ENCODE measurements around the gene BCAP29. TPM values are rescaled to one million over a fixed set of nuclear protein-coding genes. Genes with fewer than 3 reads are reported as not detected.
A peak's percentile ranks its signal among the peaks of the same experiment; 100 is the strongest.

Gene BCAP29
- total RNA-seq, 1 donor from 2014 or later, result 54.9 TPM

DNA sequence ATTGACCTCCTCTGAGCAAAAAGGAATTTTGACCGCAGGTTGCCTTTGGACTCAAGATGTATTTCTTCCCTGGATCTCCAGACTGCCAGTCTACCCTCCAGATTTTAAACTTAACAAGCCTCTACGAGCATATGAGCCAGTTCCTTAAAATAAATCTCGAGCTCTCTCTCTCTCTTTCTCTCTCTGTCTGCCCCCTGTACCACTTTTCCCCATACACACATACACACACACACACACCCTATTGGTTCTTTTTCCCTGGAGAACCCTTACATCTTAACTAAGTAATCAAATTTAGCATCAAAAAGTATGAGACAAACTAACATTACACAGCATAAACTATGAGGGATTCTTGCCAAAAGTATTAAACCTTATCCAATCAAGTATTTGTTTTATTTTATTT, 11.4 kb downstream of the BCAP29 start:
- H3K27ac Mint-ChIP-seq (ENCODE audit: unreplicated experiment), result no peak overlapping the region
- no peaks in the 10 kb centered on the region for H3K27me3 Mint-ChIP-seq (ENCODE audit: low read depth, unreplicated experiment)

DNA sequence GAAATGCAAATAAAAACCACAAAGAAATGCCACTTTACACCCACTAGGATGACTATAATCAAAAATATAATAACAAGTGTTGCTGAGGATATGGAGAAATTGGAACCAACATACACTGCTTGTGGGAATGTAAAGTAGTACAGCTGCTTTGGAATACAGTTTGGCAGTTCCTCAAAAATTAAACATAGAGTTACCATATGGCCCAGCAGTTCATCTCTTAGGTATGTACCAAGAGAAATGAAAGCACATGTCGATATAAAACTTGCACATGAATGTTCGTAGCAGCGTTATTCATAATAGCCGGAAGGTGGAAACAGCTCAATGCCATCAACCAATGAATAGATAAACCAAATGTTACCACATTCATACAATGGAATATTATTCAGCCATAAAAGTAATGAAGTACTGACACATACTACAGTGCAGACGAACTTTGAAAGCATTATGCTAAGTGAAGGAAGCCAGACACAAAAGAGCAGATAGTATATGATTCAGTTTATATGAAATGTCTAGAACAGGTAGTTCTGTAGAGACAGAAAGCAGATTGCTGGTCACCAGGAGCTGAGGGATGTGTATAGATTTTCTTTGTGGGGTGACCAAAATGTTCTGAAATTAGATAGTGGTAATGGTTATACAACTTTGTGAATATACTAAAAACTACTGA, 12.4 kb downstream of the BCAP29 start:
- no peak overlapping the region for H3K4me3 Mint-ChIP-seq (ENCODE audit: unreplicated experiment)

More for the DNA sequence above, 11.4 kb downstream of the BCAP29 start:
- no peak for FAIRE-seq
- no peaks in the 10 kb centered on the region for H3K27me3 ChIP-seq (ENCODE audit: insufficient read depth, low read length)
- TF ChIP-seq, protein P1, sequence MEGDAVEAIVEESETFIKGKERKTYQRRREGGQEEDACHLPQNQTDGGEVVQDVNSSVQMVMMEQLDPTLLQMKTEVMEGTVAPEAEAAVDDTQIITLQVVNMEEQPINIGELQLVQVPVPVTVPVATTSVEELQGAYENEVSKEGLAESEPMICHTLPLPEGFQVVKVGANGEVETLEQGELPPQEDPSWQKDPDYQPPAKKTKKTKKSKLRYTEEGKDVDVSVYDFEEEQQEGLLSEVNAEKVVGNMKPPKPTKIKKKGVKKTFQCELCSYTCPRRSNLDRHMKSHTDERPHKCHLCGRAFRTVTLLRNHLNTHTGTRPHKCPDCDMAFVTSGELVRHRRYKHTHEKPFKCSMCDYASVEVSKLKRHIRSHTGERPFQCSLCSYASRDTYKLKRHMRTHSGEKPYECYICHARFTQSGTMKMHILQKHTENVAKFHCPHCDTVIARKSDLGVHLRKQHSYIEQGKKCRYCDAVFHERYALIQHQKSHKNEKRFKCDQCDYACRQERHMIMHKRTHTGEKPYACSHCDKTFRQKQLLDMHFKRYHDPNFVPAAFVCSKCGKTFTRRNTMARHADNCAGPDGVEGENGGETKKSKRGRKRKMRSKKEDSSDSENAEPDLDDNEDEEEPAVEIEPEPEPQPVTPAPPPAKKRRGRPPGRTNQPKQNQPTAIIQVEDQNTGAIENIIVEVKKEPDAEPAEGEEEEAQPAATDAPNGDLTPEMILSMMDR (IDR thresholded peaks at IDR 0.05; ENCODE audit: insufficient read depth, low read depth, low read length), result no peak
- no peak for TF ChIP-seq EZH2 (IDR thresholded peaks at IDR 0.05; ENCODE audit: insufficient read depth, low read length)
- H3K4me1 ChIP-seq (ENCODE audit: insufficient read depth, low read length), result peaks cover 17% of the 10 kb centered on the region
- peaks cover 11% of the 10 kb centered on the region for H3K79me2 ChIP-seq (ENCODE audit: insufficient read depth, low read length)
- no peak for DNase-seq (ENCODE audit: low read depth)
- Mint-ChIP-seq H3K4me3 (ENCODE audit: unreplicated experiment) (no peak overlapping the region), H3K36me3 (ENCODE audit: low read depth, unreplicated experiment) (peaks cover 17% of the 10 kb centered on the region), H3K9me3 (ENCODE audit: unreplicated experiment) (no peaks in the 10 kb centered on the region), H3K4me1 (ENCODE audit: low read depth, unreplicated experiment) (peaks cover 15% of the 10 kb centered on the region)
- no peaks in the 10 kb centered on the region for H3K36me3 ChIP-seq (ENCODE audit: insufficient read depth, low read length)
- H3K9ac ChIP-seq (ENCODE audit: low read length), result no peak overlapping the region
- H2AFZ ChIP-seq (ENCODE audit: low read depth, low read length), result no peak overlapping the region
- no peak overlapping the region for H3K27ac ChIP-seq (ENCODE audit: low read depth, low read length)
- H3K4me3 ChIP-seq (ENCODE audit: insufficient read depth, low read depth, low read length), result no peak overlapping the region
- H4K20me1 ChIP-seq (ENCODE audit: insufficient read depth, low read length), result no peaks in the 10 kb centered on the region
- no peak overlapping the region for H3K4me2 ChIP-seq (ENCODE audit: low read length)
- no peaks in the 10 kb centered on the region for H3K9me3 ChIP-seq (ENCODE audit: insufficient read depth, low read depth, low read length)

More for the DNA sequence above, 12.4 kb downstream of the BCAP29 start:
- Histone ChIP-seq H3K9ac (ENCODE audit: low read length) (no peak overlapping the region), H4K20me1 (ENCODE audit: insufficient read depth, low read length) (no peaks in the 10 kb centered on the region), H3K4me1 (ENCODE audit: insufficient read depth, low read length) (peaks cover 22% of the 10 kb centered on the region), H3K4me2 (ENCODE audit: low read length) (no peak overlapping the region), H3K27ac (ENCODE audit: low read depth, low read length) (no peak overlapping the region), H3K27me3 (ENCODE audit: insufficient read depth, low read length) (no peaks in the 10 kb centered on the region), H3K9me3 (ENCODE audit: insufficient read depth, low read depth, low read length) (no peaks in the 10 kb centered on the region), H3K36me3 (ENCODE audit: insufficient read depth, low read length) (no peaks in the 10 kb centered on the region), H3K79me2 (ENCODE audit: insufficient read depth, low read length) (peaks cover 8% of the 10 kb centered on the region), H2AFZ (ENCODE audit: low read depth, low read length) (no peak overlapping the region), H3K4me3 (ENCODE audit: insufficient read depth, low read depth, low read length) (no peak overlapping the region)
- FAIRE-seq (no peak), DNase-seq (ENCODE audit: low read depth) (peak; percentile 71)
- no peaks in the 10 kb centered on the region for H3K9me3 Mint-ChIP-seq (ENCODE audit: unreplicated experiment)
- no peaks in the 10 kb centered on the region for H3K27me3 Mint-ChIP-seq (ENCODE audit: low read depth, unreplicated experiment)
- H3K27ac Mint-ChIP-seq (ENCODE audit: unreplicated experiment), result no peak overlapping the region
- TF ChIP-seq EZH2 (IDR thresholded peaks at IDR 0.05; ENCODE audit: insufficient read depth, low read length), result no peak
- TF ChIP-seq, protein P1 (IDR thresholded peaks at IDR 0.05; ENCODE audit: insufficient read depth, low read depth, low read length), result no peak
- peaks cover 13% of the 10 kb centered on the region for H3K36me3 Mint-ChIP-seq (ENCODE audit: low read depth, unreplicated experiment)
- H3K4me1 Mint-ChIP-seq (ENCODE audit: low read depth, unreplicated experiment), result peaks cover 15% of the 10 kb centered on the region

Data from astrocyte (in vitro differentiated cells and primary cell).